Measurements from ENCODE around the gene ARL11. TPM values are rescaled to one million over a fixed set of nuclear protein-coding genes. Genes with fewer than 3 reads are reported as not detected.

Gene ARL11
- polyA plus RNA-seq, 1 donor from 2014 or later, result not detected

GRCh38 chr13:49630580-49630979, 2.3 kb downstream of the ARL11 start:
- Histone ChIP-seq H3K27ac (ENCODE audit: low read length) (no peak overlapping the region), H3K27me3 (ENCODE audit: insufficient read depth, low read depth, low read length) (no peaks in the 10 kb centered on the region), H3K9me3 (ENCODE audit: low read length) (no peaks in the 10 kb centered on the region), H3K4me3 (ENCODE audit: low read length) (no peak overlapping the region), H3K9me2 (ENCODE audit: insufficient read depth, low read length) (no peaks in the 10 kb centered on the region), H4K20me1 (ENCODE audit: insufficient read depth) (no peaks in the 10 kb centered on the region), H3K4me2 (ENCODE audit: low read length) (no peak overlapping the region), H2AFZ (ENCODE audit: low read depth, low read length) (no peak overlapping the region), H3F3A (ENCODE audit: insufficient read depth, low read length, poor library complexity, severe bottlenecking) (no peaks in the 10 kb centered on the region), H3K36me3 (ENCODE audit: insufficient read depth, low read length) (no peaks in the 10 kb centered on the region), H3K9ac (ENCODE audit: low read length) (no peak overlapping the region), H3K79me2 (replicated peaks; ENCODE audit: insufficient read depth, low read length) (no peaks in the 10 kb centered on the region)
- TF ChIP-seq SMC3 (conservative IDR thresholded peaks at IDR 0.05; ENCODE audit: poor library complexity) (no peak), EZH2 (IDR thresholded peaks at IDR 0.05; ENCODE audit: borderline replicate concordance, insufficient read depth, low read length, poor library complexity, severe bottlenecking) (no peak), POLR2AphosphoS5 (IDR thresholded peaks at IDR 0.05) (no peak), EP300 (conservative IDR thresholded peaks at IDR 0.05; ENCODE audit: poor library complexity, severe bottlenecking) (no peak), REST (IDR thresholded peaks at IDR 0.05; ENCODE audit: borderline replicate concordance) (no peak), MXI1 (conservative IDR thresholded peaks at IDR 0.05; ENCODE audit: poor library complexity, severe bottlenecking) (no peak), RAD21 (conservative IDR thresholded peaks at IDR 0.05) (no peak), TAF1 (IDR thresholded peaks at IDR 0.05; ENCODE audit: low read depth) (no peak)
- TF ChIP-seq, protein P1, sequence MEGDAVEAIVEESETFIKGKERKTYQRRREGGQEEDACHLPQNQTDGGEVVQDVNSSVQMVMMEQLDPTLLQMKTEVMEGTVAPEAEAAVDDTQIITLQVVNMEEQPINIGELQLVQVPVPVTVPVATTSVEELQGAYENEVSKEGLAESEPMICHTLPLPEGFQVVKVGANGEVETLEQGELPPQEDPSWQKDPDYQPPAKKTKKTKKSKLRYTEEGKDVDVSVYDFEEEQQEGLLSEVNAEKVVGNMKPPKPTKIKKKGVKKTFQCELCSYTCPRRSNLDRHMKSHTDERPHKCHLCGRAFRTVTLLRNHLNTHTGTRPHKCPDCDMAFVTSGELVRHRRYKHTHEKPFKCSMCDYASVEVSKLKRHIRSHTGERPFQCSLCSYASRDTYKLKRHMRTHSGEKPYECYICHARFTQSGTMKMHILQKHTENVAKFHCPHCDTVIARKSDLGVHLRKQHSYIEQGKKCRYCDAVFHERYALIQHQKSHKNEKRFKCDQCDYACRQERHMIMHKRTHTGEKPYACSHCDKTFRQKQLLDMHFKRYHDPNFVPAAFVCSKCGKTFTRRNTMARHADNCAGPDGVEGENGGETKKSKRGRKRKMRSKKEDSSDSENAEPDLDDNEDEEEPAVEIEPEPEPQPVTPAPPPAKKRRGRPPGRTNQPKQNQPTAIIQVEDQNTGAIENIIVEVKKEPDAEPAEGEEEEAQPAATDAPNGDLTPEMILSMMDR (IDR thresholded peaks at IDR 0.05; ENCODE audit: poor library complexity, severe bottlenecking), result no peak

- TF ChIP-seq EZH2 (IDR thresholded peaks at IDR 0.05; ENCODE audit: borderline replicate concordance, insufficient read depth, low read length, poor library complexity, severe bottlenecking), result no peak
- TF ChIP-seq RAD21 (conservative IDR thresholded peaks at IDR 0.05), result no peak
- no peak for TF ChIP-seq EP300 (conservative IDR thresholded peaks at IDR 0.05; ENCODE audit: poor library complexity, severe bottlenecking)
- TF ChIP-seq, protein P1 (IDR thresholded peaks at IDR 0.05; ENCODE audit: poor library complexity, severe bottlenecking), result no peak
- no peak for TF ChIP-seq TAF1 (IDR thresholded peaks at IDR 0.05; ENCODE audit: low read depth)
- no peak for TF ChIP-seq MXI1 (conservative IDR thresholded peaks at IDR 0.05; ENCODE audit: poor library complexity, severe bottlenecking)
- TF ChIP-seq POLR2AphosphoS5 (IDR thresholded peaks at IDR 0.05), result no peak
- TF ChIP-seq SMC3 (conservative IDR thresholded peaks at IDR 0.05; ENCODE audit: poor library complexity), result no peak
- TF ChIP-seq REST (IDR thresholded peaks at IDR 0.05; ENCODE audit: borderline replicate concordance), result no peak
- H3K9me3 ChIP-seq (ENCODE audit: low read length), result no peaks in the 10 kb centered on the region
- H4K20me1 ChIP-seq (ENCODE audit: insufficient read depth), result no peaks in the 10 kb centered on the region
- H3K27me3 ChIP-seq (ENCODE audit: insufficient read depth, low read depth, low read length), result no peaks in the 10 kb centered on the region
- H2AFZ ChIP-seq (ENCODE audit: low read depth, low read length), result no peak overlapping the region
- no peak overlapping the region for H3K9ac ChIP-seq (ENCODE audit: low read length)
- no peak overlapping the region for H3K27ac ChIP-seq (ENCODE audit: low read length)
- H3K79me2 ChIP-seq (replicated peaks; ENCODE audit: insufficient read depth, low read length), result no peaks in the 10 kb centered on the region
- H3K4me3 ChIP-seq (ENCODE audit: low read length), result no peak overlapping the region
- no peaks in the 10 kb centered on the region for H3K9me2 ChIP-seq (ENCODE audit: insufficient read depth, low read length)
- no peaks in the 10 kb centered on the region for H3F3A ChIP-seq (ENCODE audit: insufficient read depth, low read length, poor library complexity, severe bottlenecking)
- H3K36me3 ChIP-seq (ENCODE audit: insufficient read depth, low read length), result no peaks in the 10 kb centered on the region
- H3K4me2 ChIP-seq (ENCODE audit: low read length), result no peak overlapping the region
These were observed 3.8 kb downstream of the ARL11 start for GRCh38 chr13:49632156-49632555.

Measured in neural cell (in vitro differentiated cells).